ENCODE results near the gene PTGER2. TPM values are rescaled to one million over a fixed set of nuclear protein-coding genes. Genes with fewer than 3 reads are reported as not detected.

The PTGER2 gene
- polyA plus RNA-seq, 1 donor from 2014 or later: not detected

DNA sequence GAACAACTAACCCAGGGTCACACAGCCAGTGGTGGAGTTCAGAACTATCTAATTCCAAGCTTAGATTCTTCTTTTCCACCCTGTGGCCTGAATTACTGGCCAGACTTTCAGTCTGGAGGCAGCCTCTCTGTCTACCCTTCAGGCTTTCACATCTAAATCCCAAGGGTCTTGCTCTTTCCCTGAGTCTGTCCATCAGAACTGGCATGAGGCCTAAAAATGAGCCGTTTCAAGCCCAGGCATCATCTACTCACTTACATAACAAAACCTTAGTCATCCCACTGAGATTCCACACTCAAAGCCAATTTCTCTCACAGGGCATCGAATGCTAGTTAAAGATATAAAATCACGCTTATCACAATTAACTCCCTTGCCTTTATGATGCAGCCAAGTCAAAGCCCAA, 47.9 kb upstream of the PTGER2 start:
- Histone ChIP-seq H3K36me3 (ENCODE audit: insufficient read depth, low read length) (no peaks in the 10 kb centered on the region), H3K9me2 (ENCODE audit: insufficient read depth, low read length) (no peaks in the 10 kb centered on the region), H2AFZ (ENCODE audit: low read depth, low read length) (no peak overlapping the region), H3K9ac (ENCODE audit: low read length) (no peak overlapping the region), H3K4me2 (ENCODE audit: low read length) (no peak overlapping the region), H3K9me3 (ENCODE audit: low read length) (no peaks in the 10 kb centered on the region), H4K20me1 (ENCODE audit: insufficient read depth) (no peaks in the 10 kb centered on the region), H3K4me3 (ENCODE audit: low read length) (no peak overlapping the region), H3K27ac (ENCODE audit: low read length) (no peak overlapping the region), H3K27me3 (ENCODE audit: insufficient read depth, low read depth, low read length) (peaks cover 54% of the 10 kb centered on the region), H3K79me2 (replicated peaks; ENCODE audit: insufficient read depth, low read length) (no peaks in the 10 kb centered on the region), H3F3A (ENCODE audit: insufficient read depth, low read length, poor library complexity, severe bottlenecking) (no peaks in the 10 kb centered on the region)
- TF ChIP-seq RAD21 (conservative IDR thresholded peaks at IDR 0.05): no peak
- TF ChIP-seq MXI1 (conservative IDR thresholded peaks at IDR 0.05; ENCODE audit: poor library complexity, severe bottlenecking): no peak
- TF ChIP-seq TAF1 (IDR thresholded peaks at IDR 0.05; ENCODE audit: low read depth): no peak
- TF ChIP-seq, protein P1, sequence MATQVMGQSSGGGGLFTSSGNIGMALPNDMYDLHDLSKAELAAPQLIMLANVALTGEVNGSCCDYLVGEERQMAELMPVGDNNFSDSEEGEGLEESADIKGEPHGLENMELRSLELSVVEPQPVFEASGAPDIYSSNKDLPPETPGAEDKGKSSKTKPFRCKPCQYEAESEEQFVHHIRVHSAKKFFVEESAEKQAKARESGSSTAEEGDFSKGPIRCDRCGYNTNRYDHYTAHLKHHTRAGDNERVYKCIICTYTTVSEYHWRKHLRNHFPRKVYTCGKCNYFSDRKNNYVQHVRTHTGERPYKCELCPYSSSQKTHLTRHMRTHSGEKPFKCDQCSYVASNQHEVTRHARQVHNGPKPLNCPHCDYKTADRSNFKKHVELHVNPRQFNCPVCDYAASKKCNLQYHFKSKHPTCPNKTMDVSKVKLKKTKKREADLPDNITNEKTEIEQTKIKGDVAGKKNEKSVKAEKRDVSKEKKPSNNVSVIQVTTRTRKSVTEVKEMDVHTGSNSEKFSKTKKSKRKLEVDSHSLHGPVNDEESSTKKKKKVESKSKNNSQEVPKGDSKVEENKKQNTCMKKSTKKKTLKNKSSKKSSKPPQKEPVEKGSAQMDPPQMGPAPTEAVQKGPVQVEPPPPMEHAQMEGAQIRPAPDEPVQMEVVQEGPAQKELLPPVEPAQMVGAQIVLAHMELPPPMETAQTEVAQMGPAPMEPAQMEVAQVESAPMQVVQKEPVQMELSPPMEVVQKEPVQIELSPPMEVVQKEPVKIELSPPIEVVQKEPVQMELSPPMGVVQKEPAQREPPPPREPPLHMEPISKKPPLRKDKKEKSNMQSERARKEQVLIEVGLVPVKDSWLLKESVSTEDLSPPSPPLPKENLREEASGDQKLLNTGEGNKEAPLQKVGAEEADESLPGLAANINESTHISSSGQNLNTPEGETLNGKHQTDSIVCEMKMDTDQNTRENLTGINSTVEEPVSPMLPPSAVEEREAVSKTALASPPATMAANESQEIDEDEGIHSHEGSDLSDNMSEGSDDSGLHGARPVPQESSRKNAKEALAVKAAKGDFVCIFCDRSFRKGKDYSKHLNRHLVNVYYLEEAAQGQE (IDR thresholded peaks at IDR 0.05; ENCODE audit: borderline replicate concordance): no peak
- no peak for TF ChIP-seq EZH2 (IDR thresholded peaks at IDR 0.05; ENCODE audit: borderline replicate concordance, insufficient read depth, low read length, poor library complexity, severe bottlenecking)
- TF ChIP-seq EP300 (conservative IDR thresholded peaks at IDR 0.05; ENCODE audit: poor library complexity, severe bottlenecking): no peak
- TF ChIP-seq, protein P2, sequence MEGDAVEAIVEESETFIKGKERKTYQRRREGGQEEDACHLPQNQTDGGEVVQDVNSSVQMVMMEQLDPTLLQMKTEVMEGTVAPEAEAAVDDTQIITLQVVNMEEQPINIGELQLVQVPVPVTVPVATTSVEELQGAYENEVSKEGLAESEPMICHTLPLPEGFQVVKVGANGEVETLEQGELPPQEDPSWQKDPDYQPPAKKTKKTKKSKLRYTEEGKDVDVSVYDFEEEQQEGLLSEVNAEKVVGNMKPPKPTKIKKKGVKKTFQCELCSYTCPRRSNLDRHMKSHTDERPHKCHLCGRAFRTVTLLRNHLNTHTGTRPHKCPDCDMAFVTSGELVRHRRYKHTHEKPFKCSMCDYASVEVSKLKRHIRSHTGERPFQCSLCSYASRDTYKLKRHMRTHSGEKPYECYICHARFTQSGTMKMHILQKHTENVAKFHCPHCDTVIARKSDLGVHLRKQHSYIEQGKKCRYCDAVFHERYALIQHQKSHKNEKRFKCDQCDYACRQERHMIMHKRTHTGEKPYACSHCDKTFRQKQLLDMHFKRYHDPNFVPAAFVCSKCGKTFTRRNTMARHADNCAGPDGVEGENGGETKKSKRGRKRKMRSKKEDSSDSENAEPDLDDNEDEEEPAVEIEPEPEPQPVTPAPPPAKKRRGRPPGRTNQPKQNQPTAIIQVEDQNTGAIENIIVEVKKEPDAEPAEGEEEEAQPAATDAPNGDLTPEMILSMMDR (IDR thresholded peaks at IDR 0.05; ENCODE audit: poor library complexity, severe bottlenecking): no peak
- TF ChIP-seq SMC3 (conservative IDR thresholded peaks at IDR 0.05; ENCODE audit: poor library complexity): no peak
- no peak for TF ChIP-seq POLR2AphosphoS5 (IDR thresholded peaks at IDR 0.05)

DNA sequence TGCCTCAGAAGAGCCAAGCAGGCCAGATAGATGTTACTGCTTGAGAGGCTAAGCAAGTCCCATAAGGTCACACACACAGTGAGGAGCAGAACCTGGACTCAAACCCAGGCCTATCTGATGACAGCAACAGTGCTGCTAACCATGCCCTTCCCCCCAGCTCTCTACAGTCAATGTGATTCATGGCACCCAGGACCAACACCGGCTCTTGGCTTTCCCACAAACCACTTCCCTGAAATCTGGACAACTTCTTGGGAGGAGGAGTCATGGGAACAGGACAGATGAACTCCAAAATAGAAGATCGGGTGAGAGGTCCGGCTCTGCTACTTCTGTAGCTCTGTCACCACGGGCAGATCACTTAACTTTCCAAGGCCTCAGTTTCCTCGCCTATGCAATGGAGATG, 47.3 kb upstream of the PTGER2 start:
- Histone ChIP-seq H3K79me2 (replicated peaks; ENCODE audit: insufficient read depth, low read length) (no peaks in the 10 kb centered on the region), H3K27me3 (ENCODE audit: insufficient read depth, low read depth, low read length) (peaks cover 54% of the 10 kb centered on the region), H3K9ac (ENCODE audit: low read length) (no peak overlapping the region), H3K4me2 (ENCODE audit: low read length) (no peak overlapping the region), H2AFZ (ENCODE audit: low read depth, low read length) (no peak overlapping the region), H3K36me3 (ENCODE audit: insufficient read depth, low read length) (no peaks in the 10 kb centered on the region), H3K27ac (ENCODE audit: low read length) (no peak overlapping the region), H3K4me3 (ENCODE audit: low read length) (peak overlapping the region; percentile 66), H3K9me2 (ENCODE audit: insufficient read depth, low read length) (no peaks in the 10 kb centered on the region), H3K9me3 (ENCODE audit: low read length) (no peaks in the 10 kb centered on the region), H4K20me1 (ENCODE audit: insufficient read depth) (no peaks in the 10 kb centered on the region), H3F3A (ENCODE audit: insufficient read depth, low read length, poor library complexity, severe bottlenecking) (no peaks in the 10 kb centered on the region)
- TF ChIP-seq EP300 (conservative IDR thresholded peaks at IDR 0.05; ENCODE audit: poor library complexity, severe bottlenecking): no peak
- no peak for TF ChIP-seq EZH2 (IDR thresholded peaks at IDR 0.05; ENCODE audit: borderline replicate concordance, insufficient read depth, low read length, poor library complexity, severe bottlenecking)
- no peak for TF ChIP-seq MXI1 (conservative IDR thresholded peaks at IDR 0.05; ENCODE audit: poor library complexity, severe bottlenecking)
- TF ChIP-seq RAD21 (conservative IDR thresholded peaks at IDR 0.05): no peak
- no peak for TF ChIP-seq SMC3 (conservative IDR thresholded peaks at IDR 0.05; ENCODE audit: poor library complexity)
- TF ChIP-seq POLR2AphosphoS5 (IDR thresholded peaks at IDR 0.05): no peak
- TF ChIP-seq, protein P1 (IDR thresholded peaks at IDR 0.05; ENCODE audit: borderline replicate concordance): no peak
- TF ChIP-seq, protein P2 (IDR thresholded peaks at IDR 0.05; ENCODE audit: poor library complexity, severe bottlenecking): no peak
- TF ChIP-seq TAF1 (IDR thresholded peaks at IDR 0.05; ENCODE audit: low read depth): no peak

All from neural cell (in vitro differentiated cells).